H1 (cell line): ENCODE results near the gene SLC7A11. TPM values are rescaled to one million over a fixed set of nuclear protein-coding genes. Genes with fewer than 3 reads are reported as not detected.

Experiments
- ATF3 ChIP-seq: IDR thresholded peaks from 2 replicates; pipeline ENCODE4 v1.6.1; 2011; ENCODE audit warnings: low read depth, mild to moderate bottlenecking, low read length; ENCODE audit not compliant: insufficient read depth
- E2F6 ChIP-seq: IDR thresholded peaks from 2 replicates; pipeline ENCODE4 v1.6.1; 2012; ENCODE audit warnings: inconsistent platforms
- MAX ChIP-seq: IDR thresholded peaks from 2 replicates; pipeline ENCODE4 v1.6.1; 2012; ENCODE audit warnings: inconsistent platforms
- RFX5 ChIP-seq: IDR thresholded peaks from 2 replicates; pipeline ENCODE4 v1.6.1; 2011; ENCODE audit warnings: low read depth, low read length, improper control_type of control experiment, borderline replicate concordance
- polyA plus RNA-seq, 7 experiments: library from polyadenylated mRNA; depleted of rRNA in 3 of 7; stranded (reverse) in 5 of 7; unstranded in 2 of 7; fragments of >200 nt in 5 of 7; fragments of 200-250 nt in 2 of 7; gene quantifications; 1 replicate in 5 of 7; 2 replicates in 1 of 7; 4 replicates in 1 of 7; pipeline versions ENCODE4 v1.2.1 to v1.2.3, GENCODE V29; 2011 to 2013; ENCODE audit warnings: missing spikeins in 2 of 7, mixed read lengths in 2 of 7
- total RNA-seq: library from RNA; stranded (reverse); fragmentation: NEBNext Ultra II Directional; extraction: Animal tissue kit (Norgen Biotek cat#: 25700); gene quantifications from 2 replicates; pipeline ENCODE4 v1.2.1, GENCODE V29; 2021

The SLC7A11 gene
- total and polyA plus RNA-seq, 2 of the 8 experiments (the other 6 are each of a cell fraction or from before 2014, with no cell fraction given) = 6.6 to 17.0 TPM

GRCh38 chr4:138263247-138263816 lies 21.2 kb upstream of the SLC7A11 start (continued):
- TF ChIP-seq E2F6 (no peak), RFX5 (no peak), ATF3 (no peak), MAX (no peak)
- TF ChIP-seq, all 59 proteins: peak for 0
